Loucy (cell line): ENCODE results near the gene LRRC10B.
"Not testable (repeated sequence)": the region's sequence is repeated elsewhere in the genome, so short reads cannot be mapped to it uniquely, and the experiment has no call there.

Experiments used
- H2AFZ ChIP-seq: fragments of 200-600 bp; sonication (generic); 2 replicates; pipeline ENCODE4 v1.6.0; 2016; ENCODE audit warnings: antibody characterized with exemption, mild to moderate bottlenecking, low read length, moderate library complexity
- H3F3A ChIP-seq: fragments of 200-600 bp; 2 replicates; pipeline ENCODE4 v1.6.0; 2016; ENCODE audit warnings: antibody characterized with exemption, low read depth, mild to moderate bottlenecking
- H3K27me3 ChIP-seq: fragments of 200-600 bp; sonication (generic); 2 replicates; pipeline ENCODE4 v1.6.1; 2014; ENCODE audit warnings: low read length, mild to moderate bottlenecking; ENCODE audit not compliant: insufficient read depth, poor library complexity, severe bottlenecking
- H3K36me3 ChIP-seq: fragments of 200-600 bp; sonication (generic); 2 replicates; pipeline ENCODE4 v1.6.1; 2016; ENCODE audit warnings: low read length; ENCODE audit not compliant: insufficient read depth
- H3K4me1 ChIP-seq: fragments of 200-600 bp; sonication (generic); 2 replicates; pipeline ENCODE4 v1.5.1; 2014; ENCODE audit warnings: low read length, mild to moderate bottlenecking; ENCODE audit not compliant: insufficient read depth, poor library complexity, severe bottlenecking
- H3K4me2 ChIP-seq: fragments of 200-600 bp; sonication (generic); 2 replicates; pipeline ENCODE4 v1.6.0; 2014; ENCODE audit warnings: antibody characterized with exemption, low read length, low read depth, mild to moderate bottlenecking; ENCODE audit not compliant: poor library complexity, severe bottlenecking
- H3K4me3 ChIP-seq: fragments of 200-600 bp; sonication (generic); 2 replicates; pipeline ENCODE4 v1.5.1; 2014; ENCODE audit warnings: low read length, mild to moderate bottlenecking, mixed read lengths; ENCODE audit not compliant: poor library complexity, severe bottlenecking
- H3K79me2 ChIP-seq: fragments of 200-600 bp; sonication (generic); 2 replicates; pipeline ENCODE4 v1.6.1; 2014; ENCODE audit warnings: low read length; ENCODE audit not compliant: insufficient read depth
- H3K9ac ChIP-seq: fragments of 200-600 bp; sonication (generic); 2 replicates; pipeline ENCODE4 v1.6.0; 2014; ENCODE audit warnings: mild to moderate bottlenecking, low read depth, low read length, moderate library complexity; ENCODE audit not compliant: poor library complexity, severe bottlenecking
- H3K9me2 ChIP-seq: fragments of 200-600 bp; sonication (generic); replicated peaks from 2 replicates; pipeline ENCODE4 v1.6.1; 2016; ENCODE audit warnings: low read depth, low read length, mixed read lengths
- H3K9me3 ChIP-seq: fragments of 200-600 bp; sonication (generic); 2 replicates; pipeline ENCODE4 v1.6.1; 2014; ENCODE audit warnings: mild to moderate bottlenecking, antibody characterized with exemption, low read length, low read depth; ENCODE audit not compliant: insufficient read depth
- H4K20me1 ChIP-seq: fragments of 200-600 bp; sonication (generic); 2 replicates; pipeline ENCODE4 v1.6.0; 2014; ENCODE audit warnings: antibody characterized with exemption, low read length, mild to moderate bottlenecking; ENCODE audit not compliant: insufficient read depth, poor library complexity, severe bottlenecking
- EZH2phosphoT487 ChIP-seq: fragments of 200-600 bp; IDR thresholded peaks from 2 replicates; pipeline ENCODE4 v1.6.1; 2018; ENCODE audit warnings: antibody characterized with exemption, mild to moderate bottlenecking, moderate library complexity, borderline replicate concordance
- TF ChIP-seq, protein P1 (sequence below): fragments of 200-600 bp; sonication (generic); conservative IDR thresholded peaks from 2 replicates; pipeline ENCODE4 v1.5.1; 2014; ENCODE audit warnings: mild to moderate bottlenecking, antibody characterized with exemption, low read length

LRRC10B gene

GRCh38 chr11:61507962-61508861 lies at the start of gene LRRC10B:
LRRC10B (plus strand) TSS chr11:61508749; CDS start chr11:61508999, 250 bp downstream.
- no peak within 1 kb of the TSS for H3K4me3 ChIP-seq
- no peaks in the 10 kb centered on the region for H3K36me3 ChIP-seq
- no peak within 1 kb of the TSS for H3K4me2 ChIP-seq
- H3K4me1 ChIP-seq, result no peaks in the 10 kb centered on the region
- no peak for TF ChIP-seq EZH2phosphoT487
- TF ChIP-seq, protein P1, sequence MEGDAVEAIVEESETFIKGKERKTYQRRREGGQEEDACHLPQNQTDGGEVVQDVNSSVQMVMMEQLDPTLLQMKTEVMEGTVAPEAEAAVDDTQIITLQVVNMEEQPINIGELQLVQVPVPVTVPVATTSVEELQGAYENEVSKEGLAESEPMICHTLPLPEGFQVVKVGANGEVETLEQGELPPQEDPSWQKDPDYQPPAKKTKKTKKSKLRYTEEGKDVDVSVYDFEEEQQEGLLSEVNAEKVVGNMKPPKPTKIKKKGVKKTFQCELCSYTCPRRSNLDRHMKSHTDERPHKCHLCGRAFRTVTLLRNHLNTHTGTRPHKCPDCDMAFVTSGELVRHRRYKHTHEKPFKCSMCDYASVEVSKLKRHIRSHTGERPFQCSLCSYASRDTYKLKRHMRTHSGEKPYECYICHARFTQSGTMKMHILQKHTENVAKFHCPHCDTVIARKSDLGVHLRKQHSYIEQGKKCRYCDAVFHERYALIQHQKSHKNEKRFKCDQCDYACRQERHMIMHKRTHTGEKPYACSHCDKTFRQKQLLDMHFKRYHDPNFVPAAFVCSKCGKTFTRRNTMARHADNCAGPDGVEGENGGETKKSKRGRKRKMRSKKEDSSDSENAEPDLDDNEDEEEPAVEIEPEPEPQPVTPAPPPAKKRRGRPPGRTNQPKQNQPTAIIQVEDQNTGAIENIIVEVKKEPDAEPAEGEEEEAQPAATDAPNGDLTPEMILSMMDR, result no peak
- H3K27me3 ChIP-seq, result no peaks in the 10 kb centered on the region
- no peaks in the 10 kb centered on the region for H3F3A ChIP-seq
- no peak within 1 kb of the TSS for H2AFZ ChIP-seq
- H3K9me2 ChIP-seq, result no peaks in the 10 kb centered on the region
- no peaks in the 10 kb centered on the region for H3K79me2 ChIP-seq
- H4K20me1 ChIP-seq, result no peaks in the 10 kb centered on the region
- H3K9ac ChIP-seq, result no peak within 1 kb of the TSS
- no peaks in the 10 kb centered on the region for H3K9me3 ChIP-seq

GRCh38 chr11:61460474-61460881 lies 48.1 kb upstream of the LRRC10B start:
- Histone ChIP-seq H3K4me2 (no peak overlapping the region), H3K9ac (no peak overlapping the region), H3K79me2 (no peaks in the 10 kb centered on the region), H3K4me1 (no peaks in the 10 kb centered on the region), H3K4me3 (no peak overlapping the region), H2AFZ (no peak overlapping the region), H3K9me2 (no peaks in the 10 kb centered on the region), H3K27me3 (no peaks in the 10 kb centered on the region), H4K20me1 (no peaks in the 10 kb centered on the region), H3K9me3 (no peaks in the 10 kb centered on the region), H3F3A (no peaks in the 10 kb centered on the region), H3K36me3 (no peaks in the 10 kb centered on the region)
- TF ChIP-seq, protein P1, result no peak
- no peak for TF ChIP-seq EZH2phosphoT487

GRCh38 chr11:61460986-61461385 lies 47.6 kb upstream of the LRRC10B start:
- no peaks in the 10 kb centered on the region for H3K36me3 ChIP-seq
- H3K4me1 ChIP-seq, result no peaks in the 10 kb centered on the region
- H4K20me1 ChIP-seq, result no peaks in the 10 kb centered on the region
- H2AFZ ChIP-seq, result no peak overlapping the region
- no peak overlapping the region for H3K4me2 ChIP-seq
- no peaks in the 10 kb centered on the region for H3K27me3 ChIP-seq
- H3K4me3 ChIP-seq, result no peak overlapping the region
- TF ChIP-seq EZH2phosphoT487, result no peak
- TF ChIP-seq, protein P1, result no peak
- no peaks in the 10 kb centered on the region for H3K9me2 ChIP-seq
- no peak overlapping the region for H3K9ac ChIP-seq
- H3K9me3 ChIP-seq, result no peaks in the 10 kb centered on the region
- H3K79me2 ChIP-seq, result no peaks in the 10 kb centered on the region
- H3F3A ChIP-seq, result no peaks in the 10 kb centered on the region

GRCh38 chr11:61467602-61468001 lies 40.9 kb upstream of the LRRC10B start:
- H3K4me1 ChIP-seq, H3F3A ChIP-seq, H2AFZ ChIP-seq, H3K9ac ChIP-seq, H3K79me2 ChIP-seq, H3K4me2 ChIP-seq, H3K36me3 ChIP-seq, H4K20me1 ChIP-seq, H3K9me3 ChIP-seq, H3K9me2 ChIP-seq, H3K4me3 ChIP-seq, H3K27me3 ChIP-seq: not testable (repeated sequence)
